Measurements from ENCODE around the gene ALG6.

DNA sequence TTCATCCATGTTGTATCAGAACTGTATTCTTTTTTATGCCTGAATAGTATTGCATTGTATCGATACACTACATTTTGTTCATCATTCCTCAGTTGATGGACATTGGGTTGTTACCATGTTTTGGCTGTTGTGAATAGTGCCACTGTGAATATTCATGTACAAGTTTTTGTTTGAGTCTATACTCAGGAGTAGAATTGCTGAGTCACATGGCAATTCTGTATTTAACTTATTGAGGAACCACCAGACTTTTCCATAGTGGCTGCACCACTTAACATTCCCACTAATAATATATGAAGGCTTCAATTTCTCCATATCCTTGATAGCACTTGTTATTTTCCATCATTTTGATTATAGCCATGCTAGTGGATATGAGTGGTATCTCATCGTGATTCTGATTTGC, 56.2 kb downstream of the ALG6 start:
- TF ChIP-seq, protein P1, sequence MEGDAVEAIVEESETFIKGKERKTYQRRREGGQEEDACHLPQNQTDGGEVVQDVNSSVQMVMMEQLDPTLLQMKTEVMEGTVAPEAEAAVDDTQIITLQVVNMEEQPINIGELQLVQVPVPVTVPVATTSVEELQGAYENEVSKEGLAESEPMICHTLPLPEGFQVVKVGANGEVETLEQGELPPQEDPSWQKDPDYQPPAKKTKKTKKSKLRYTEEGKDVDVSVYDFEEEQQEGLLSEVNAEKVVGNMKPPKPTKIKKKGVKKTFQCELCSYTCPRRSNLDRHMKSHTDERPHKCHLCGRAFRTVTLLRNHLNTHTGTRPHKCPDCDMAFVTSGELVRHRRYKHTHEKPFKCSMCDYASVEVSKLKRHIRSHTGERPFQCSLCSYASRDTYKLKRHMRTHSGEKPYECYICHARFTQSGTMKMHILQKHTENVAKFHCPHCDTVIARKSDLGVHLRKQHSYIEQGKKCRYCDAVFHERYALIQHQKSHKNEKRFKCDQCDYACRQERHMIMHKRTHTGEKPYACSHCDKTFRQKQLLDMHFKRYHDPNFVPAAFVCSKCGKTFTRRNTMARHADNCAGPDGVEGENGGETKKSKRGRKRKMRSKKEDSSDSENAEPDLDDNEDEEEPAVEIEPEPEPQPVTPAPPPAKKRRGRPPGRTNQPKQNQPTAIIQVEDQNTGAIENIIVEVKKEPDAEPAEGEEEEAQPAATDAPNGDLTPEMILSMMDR (IDR thresholded peaks at IDR 0.05), result no peak
- no peak for TF ChIP-seq POLR2A (IDR thresholded peaks at IDR 0.05)
